ENCODE measurements around the gene NXPE3. TPM values are rescaled to one million over a fixed set of nuclear protein-coding genes. Genes with fewer than 3 reads are reported as not detected.

Gene NXPE3
- total RNA-seq, 1 donor from 2014 or later: 11.0 TPM

DNA sequence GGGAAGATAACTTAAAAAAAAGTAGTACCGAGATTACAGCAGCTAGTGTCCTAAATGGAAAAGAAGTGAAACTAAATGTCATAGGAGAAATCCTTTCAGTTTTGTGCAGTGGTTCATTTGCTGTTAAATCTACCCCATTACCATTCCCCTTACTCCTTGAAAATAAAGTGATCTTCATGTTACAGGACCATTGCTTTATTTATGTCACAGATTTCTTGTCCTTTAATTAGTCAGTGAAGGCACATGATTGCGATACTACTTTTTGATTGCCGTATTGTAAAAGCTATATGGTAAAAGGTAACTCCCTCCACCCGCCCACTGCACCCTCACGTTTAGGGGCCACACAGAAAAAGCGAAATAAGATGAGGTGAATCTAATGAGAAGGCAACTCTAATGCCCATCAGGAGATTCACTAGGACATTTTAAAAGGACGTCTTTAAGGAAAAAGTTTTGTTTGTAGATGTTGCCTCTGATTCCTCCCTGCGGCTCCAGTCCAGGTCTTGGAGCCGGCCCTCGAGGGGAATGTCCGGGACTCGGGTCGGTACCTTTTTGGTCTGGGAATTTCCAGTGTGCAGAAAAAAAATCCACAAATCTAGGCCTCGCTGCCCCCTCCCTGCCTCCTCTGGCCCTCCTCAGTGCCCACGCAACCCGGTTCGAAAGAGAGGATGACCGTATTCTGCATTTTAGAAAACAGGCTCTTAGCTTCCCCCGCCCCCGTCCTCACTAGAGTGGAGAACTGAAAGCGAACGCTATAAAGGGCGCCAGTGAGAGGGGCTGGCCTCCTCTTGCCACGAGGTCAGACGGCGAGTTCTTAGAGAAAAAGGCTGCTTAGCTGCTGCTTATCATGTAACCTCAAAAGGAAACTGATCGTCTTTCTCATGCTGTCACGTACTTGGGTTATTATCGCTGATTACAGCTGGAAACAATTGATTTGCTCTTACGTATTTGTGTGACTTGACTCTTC is 48.5 kb downstream of the NXPE3 start:
- Histone ChIP-seq H3K4me1 (ENCODE audit: control insufficient read depth in 3 of 3, insufficient read depth in 3 of 3, low read length in 3 of 3) (peaks cover 16 to 20% (median 16%) of the 10 kb centered on the region in 3 donors), H3K27me3 (ENCODE audit: control insufficient read depth in 3 of 3, insufficient read depth in 3 of 3, low read length in 3 of 3) (no peaks in the 10 kb centered on the region), H3K36me3 (ENCODE audit: control insufficient read depth in 3 of 3, insufficient read depth in 3 of 3, low read length in 3 of 3) (no peaks in the 10 kb centered on the region), H3K9ac (ENCODE audit: low read depth in 1 of 3, low read length in 3 of 3) (peak overlapping the region; percentile 81 to 84 (median 82)), H3K4me3 (ENCODE audit: low read length in 3 of 3) (peak overlapping the region; percentile 79 to 84 (median 81)), H3K9me3 (ENCODE audit: control insufficient read depth in 3 of 3, low read length in 3 of 3) (no peaks in the 10 kb centered on the region), H3K27ac (ENCODE audit: low read depth, low read length) (peak overlapping the region; percentile 84)

DNA sequence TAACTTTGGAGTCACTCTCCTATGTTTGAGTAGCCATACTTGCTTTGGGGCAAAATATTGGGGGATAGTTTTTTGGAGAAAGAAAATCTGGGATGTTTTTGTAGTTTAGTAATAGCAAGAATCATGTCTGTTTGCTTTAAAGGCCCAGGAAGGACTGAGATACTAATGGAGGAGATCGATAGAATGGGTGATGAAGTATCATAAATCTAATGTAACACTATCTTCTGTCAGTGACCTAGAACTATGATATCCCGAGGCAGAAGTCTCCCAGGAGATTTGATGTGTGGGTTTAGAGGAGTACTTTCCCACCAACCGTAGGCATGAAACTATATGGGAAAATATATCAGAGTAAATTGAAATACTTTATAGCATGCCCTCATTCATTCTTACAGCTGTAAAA is 49.3 kb downstream of the NXPE3 start:
- Histone ChIP-seq H3K27me3 (ENCODE audit: control insufficient read depth in 3 of 3, insufficient read depth in 3 of 3, low read length in 3 of 3) (no peaks in the 10 kb centered on the region), H3K9me3 (ENCODE audit: control insufficient read depth in 3 of 3, low read length in 3 of 3) (no peaks in the 10 kb centered on the region), H3K4me3 (ENCODE audit: low read length in 3 of 3) (peak overlapping the region; percentile 79 to 84 (median 81)), H3K4me1 (ENCODE audit: control insufficient read depth in 3 of 3, insufficient read depth in 3 of 3, low read length in 3 of 3) (peaks cover 16 to 20% (median 16%) of the 10 kb centered on the region in 3 donors), H3K27ac (ENCODE audit: low read depth, low read length) (peak overlapping the region; percentile 84), H3K9ac (ENCODE audit: low read depth in 1 of 3, low read length in 3 of 3) (peak overlapping the region in 1 of 3 donors; percentile 81), H3K36me3 (ENCODE audit: control insufficient read depth in 3 of 3, insufficient read depth in 3 of 3, low read length in 3 of 3) (no peaks in the 10 kb centered on the region)

DNA sequence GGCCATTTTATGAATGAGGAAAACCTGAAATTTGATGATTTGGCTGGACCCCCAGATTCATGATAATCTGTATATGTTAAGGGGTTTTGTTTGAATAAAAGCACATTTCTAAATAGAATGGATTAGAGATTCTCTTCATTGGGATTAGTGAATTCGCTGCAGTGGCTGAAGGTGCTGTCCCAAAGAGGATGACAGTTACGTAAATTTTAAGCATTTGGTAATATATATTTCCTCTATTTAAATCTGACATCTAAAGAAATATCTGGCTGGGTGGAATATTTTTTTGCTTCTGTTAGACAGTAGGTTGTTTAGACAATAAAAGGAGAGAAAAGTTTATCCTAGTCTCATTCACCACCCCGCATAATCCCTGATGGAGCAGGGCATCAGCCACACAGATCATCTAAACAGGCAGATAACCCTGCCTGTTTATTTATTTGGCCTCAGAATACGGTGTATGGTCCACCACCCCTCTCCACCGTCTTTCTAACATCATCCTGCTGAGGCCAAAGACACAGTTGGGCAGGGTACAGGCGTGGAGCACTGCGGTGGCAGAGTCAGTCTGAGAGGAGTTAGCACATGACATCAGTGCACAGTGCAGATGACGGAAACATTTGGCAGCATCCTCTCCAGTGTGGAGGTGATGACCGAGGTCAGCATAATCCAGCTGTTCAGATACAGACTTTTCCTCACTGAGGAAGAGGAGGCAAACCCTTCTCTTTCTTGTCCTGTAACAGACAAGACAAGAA is 49.9 kb downstream of the NXPE3 start:
- Histone ChIP-seq H3K9ac (ENCODE audit: low read depth in 1 of 3, low read length in 3 of 3) (peak overlapping the region; percentile 28 to 69 (median 42)), H3K9me3 (ENCODE audit: control insufficient read depth in 3 of 3, low read length in 3 of 3) (no peaks in the 10 kb centered on the region), H3K27me3 (ENCODE audit: control insufficient read depth in 3 of 3, insufficient read depth in 3 of 3, low read length in 3 of 3) (no peaks in the 10 kb centered on the region), H3K36me3 (ENCODE audit: control insufficient read depth in 3 of 3, insufficient read depth in 3 of 3, low read length in 3 of 3) (no peaks in the 10 kb centered on the region), H3K27ac (ENCODE audit: low read depth, low read length) (peak overlapping the region; percentile 84), H3K4me1 (ENCODE audit: control insufficient read depth in 3 of 3, insufficient read depth in 3 of 3, low read length in 3 of 3) (peaks cover 16 to 20% (median 16%) of the 10 kb centered on the region in 3 donors), H3K4me3 (ENCODE audit: low read length in 3 of 3) (peak overlapping the region in 2 of 3 donors; percentile 79 to 84)

DNA sequence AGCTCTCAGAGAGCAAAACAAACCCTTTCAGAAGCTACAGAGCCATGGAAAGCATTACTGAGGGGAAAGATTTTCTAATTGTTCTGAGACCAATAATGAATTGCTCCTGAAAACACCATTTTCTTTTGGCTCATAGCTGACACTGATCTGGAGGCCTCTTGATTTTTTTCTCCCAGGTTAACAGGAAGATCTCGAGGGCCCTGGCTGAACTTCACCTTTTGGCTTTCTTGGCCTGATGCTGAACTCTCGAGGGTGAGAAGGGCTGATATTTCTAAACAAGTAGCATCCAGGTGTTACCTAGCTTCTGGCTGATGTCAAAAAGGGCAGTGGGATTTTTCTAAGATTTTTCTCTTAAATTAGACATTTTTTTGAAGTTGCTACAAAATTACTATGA is 50.4 kb downstream of the NXPE3 start:
- Histone ChIP-seq H3K9ac (ENCODE audit: low read depth in 1 of 3, low read length in 3 of 3) (peak overlapping the region in 2 of 3 donors; percentile 28 to 69), H3K27ac (ENCODE audit: low read depth, low read length) (peak overlapping the region; percentile 84), H3K9me3 (ENCODE audit: control insufficient read depth in 3 of 3, low read length in 3 of 3) (no peaks in the 10 kb centered on the region), H3K27me3 (ENCODE audit: control insufficient read depth in 3 of 3, insufficient read depth in 3 of 3, low read length in 3 of 3) (no peaks in the 10 kb centered on the region), H3K4me3 (ENCODE audit: low read length in 3 of 3) (peak overlapping the region in 1 of 3 donors; percentile 41), H3K4me1 (ENCODE audit: control insufficient read depth in 3 of 3, insufficient read depth in 3 of 3, low read length in 3 of 3) (peaks cover 16 to 20% (median 16%) of the 10 kb centered on the region in 3 donors), H3K36me3 (ENCODE audit: control insufficient read depth in 3 of 3, insufficient read depth in 3 of 3, low read length in 3 of 3) (no peaks in the 10 kb centered on the region)

DNA sequence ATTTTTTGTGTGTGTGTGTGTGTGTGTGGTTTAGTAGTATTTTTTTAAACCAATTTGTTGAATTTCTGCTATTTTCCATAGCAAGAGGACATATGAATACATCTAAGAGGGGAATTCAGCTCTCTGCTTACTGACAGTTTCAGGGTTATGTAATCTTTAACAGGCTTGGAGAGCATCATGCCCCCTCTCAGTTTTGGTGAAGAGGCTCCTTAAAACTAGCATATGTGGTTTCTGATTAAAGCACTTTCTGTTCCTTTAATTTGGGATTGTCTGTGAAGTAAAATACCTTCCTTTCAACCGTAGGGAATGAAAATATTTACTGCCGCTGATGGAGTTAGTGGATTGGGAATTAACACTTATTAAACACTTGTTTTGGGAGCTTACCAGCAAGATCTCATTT is 50.9 kb downstream of the NXPE3 start:
- Histone ChIP-seq H3K4me3 (ENCODE audit: low read length in 3 of 3) (no peak overlapping the region), H3K9ac (ENCODE audit: low read depth in 1 of 3, low read length in 3 of 3) (peak overlapping the region in 1 of 3 donors; percentile 69), H3K27me3 (ENCODE audit: control insufficient read depth in 3 of 3, insufficient read depth in 3 of 3, low read length in 3 of 3) (no peaks in the 10 kb centered on the region), H3K36me3 (ENCODE audit: control insufficient read depth in 3 of 3, insufficient read depth in 3 of 3, low read length in 3 of 3) (peaks cover 0 to 3% (median 0%) of the 10 kb centered on the region in 3 donors), H3K9me3 (ENCODE audit: control insufficient read depth in 3 of 3, low read length in 3 of 3) (no peaks in the 10 kb centered on the region), H3K27ac (ENCODE audit: low read depth, low read length) (peak overlapping the region; percentile 84), H3K4me1 (ENCODE audit: control insufficient read depth in 3 of 3, insufficient read depth in 3 of 3, low read length in 3 of 3) (peaks cover 16 to 20% (median 16%) of the 10 kb centered on the region in 3 donors)

DNA sequence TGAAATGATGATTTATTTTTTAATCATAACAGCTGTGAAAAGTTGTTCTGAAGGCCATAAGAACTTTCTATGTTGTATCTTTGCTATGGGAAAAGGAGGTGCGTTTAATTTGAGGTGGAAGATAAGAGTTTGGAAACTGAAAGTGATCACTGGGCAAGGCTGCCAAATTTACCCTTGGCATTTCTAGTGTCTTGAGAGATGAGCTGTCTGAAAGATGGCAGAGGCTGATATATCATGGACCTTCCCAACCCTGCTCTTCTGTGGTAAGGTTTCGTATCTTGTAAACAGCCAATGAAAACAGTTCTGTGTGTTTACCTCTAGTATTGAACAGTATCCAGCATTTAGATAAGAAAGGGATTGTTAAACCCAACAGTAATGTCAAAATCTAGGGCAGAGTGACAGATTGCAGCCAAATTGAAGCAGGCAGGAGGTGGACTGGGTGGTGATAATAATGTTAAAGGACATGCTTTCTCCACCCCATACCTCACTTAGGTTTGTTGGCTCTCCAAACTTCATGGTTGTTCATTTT is 54.5 kb downstream of the NXPE3 start:
- Histone ChIP-seq H3K27me3 (ENCODE audit: control insufficient read depth in 3 of 3, insufficient read depth in 3 of 3, low read length in 3 of 3) (no peaks in the 10 kb centered on the region), H3K4me1 (ENCODE audit: control insufficient read depth in 3 of 3, insufficient read depth in 3 of 3, low read length in 3 of 3) (peaks cover 12 to 13% (median 12%) of the 10 kb centered on the region in 3 donors), H3K36me3 (ENCODE audit: control insufficient read depth in 3 of 3, insufficient read depth in 3 of 3, low read length in 3 of 3) (peaks cover 0 to 3% (median 0%) of the 10 kb centered on the region in 3 donors), H3K27ac (ENCODE audit: low read depth, low read length) (no peak overlapping the region), H3K9ac (ENCODE audit: low read depth in 1 of 3, low read length in 3 of 3) (no peak overlapping the region), H3K9me3 (ENCODE audit: control insufficient read depth in 3 of 3, low read length in 3 of 3) (no peaks in the 10 kb centered on the region), H3K4me3 (ENCODE audit: low read length in 3 of 3) (no peak overlapping the region)

DNA sequence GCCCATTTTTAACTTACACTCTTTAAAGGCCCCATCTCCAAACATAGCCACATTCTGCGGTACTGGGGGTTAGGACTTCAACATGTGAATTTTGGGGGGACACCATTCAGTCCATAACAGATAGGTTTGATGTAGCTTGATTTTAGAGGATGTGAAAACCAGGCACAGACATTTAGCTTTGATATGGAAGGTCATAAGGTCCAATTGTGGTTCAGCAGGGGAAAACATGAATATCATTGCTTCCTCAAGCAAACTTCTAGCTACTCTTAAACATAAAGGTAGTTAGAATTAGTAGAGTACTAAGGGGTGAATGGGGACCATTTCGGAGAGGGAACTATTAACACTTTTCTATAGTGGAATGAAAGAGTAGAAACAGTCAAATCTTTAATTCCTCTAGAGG is 56.7 kb downstream of the NXPE3 start:
- peaks cover 2 to 10% (median 4%) of the 10 kb centered on the region in 3 donors for H3K4me1 ChIP-seq (ENCODE audit: control insufficient read depth in 3 of 3, insufficient read depth in 3 of 3, low read length in 3 of 3)
- H3K4me3 ChIP-seq (ENCODE audit: low read length in 3 of 3): no peak overlapping the region
- no peaks in the 10 kb centered on the region for H3K27me3 ChIP-seq (ENCODE audit: control insufficient read depth in 3 of 3, insufficient read depth in 3 of 3, low read length in 3 of 3)
- H3K9ac ChIP-seq (ENCODE audit: low read depth in 1 of 3, low read length in 3 of 3): no peak overlapping the region
- no peaks in the 10 kb centered on the region for H3K9me3 ChIP-seq (ENCODE audit: control insufficient read depth in 3 of 3, low read length in 3 of 3)
- H3K36me3 ChIP-seq (ENCODE audit: control insufficient read depth in 3 of 3, insufficient read depth in 3 of 3, low read length in 3 of 3): peaks cover 0 to 3% (median 0%) of the 10 kb centered on the region in 3 donors
- H3K27ac ChIP-seq (ENCODE audit: low read depth, low read length): no peak overlapping the region

DNA sequence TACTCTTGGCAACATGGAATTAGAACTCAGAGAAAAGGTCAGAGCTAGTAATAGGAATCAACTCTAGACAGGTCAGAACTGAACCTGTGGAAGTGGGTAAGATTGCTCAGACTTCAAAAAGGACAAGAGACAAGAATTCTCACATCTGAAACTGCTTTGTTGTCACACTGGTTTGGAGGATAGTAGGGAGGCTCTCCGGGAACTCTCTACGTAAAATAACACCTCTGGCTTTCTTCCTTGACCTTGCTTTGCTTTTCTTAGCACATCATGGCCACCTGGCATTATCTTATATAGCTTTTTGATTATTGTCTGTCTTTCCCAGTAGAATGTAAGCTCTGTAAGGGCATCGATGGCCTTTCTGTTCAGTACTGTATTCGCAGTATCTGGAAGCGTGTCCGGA is 57.1 kb downstream of the NXPE3 start:
- Histone ChIP-seq H3K36me3 (ENCODE audit: control insufficient read depth in 3 of 3, insufficient read depth in 3 of 3, low read length in 3 of 3) (peaks cover 0 to 3% (median 0%) of the 10 kb centered on the region in 3 donors), H3K27ac (ENCODE audit: low read depth, low read length) (no peak overlapping the region), H3K4me1 (ENCODE audit: control insufficient read depth in 3 of 3, insufficient read depth in 3 of 3, low read length in 3 of 3) (peaks cover 2 to 10% (median 4%) of the 10 kb centered on the region in 3 donors), H3K9ac (ENCODE audit: low read depth in 1 of 3, low read length in 3 of 3) (no peak overlapping the region), H3K27me3 (ENCODE audit: control insufficient read depth in 3 of 3, insufficient read depth in 3 of 3, low read length in 3 of 3) (no peaks in the 10 kb centered on the region), H3K4me3 (ENCODE audit: low read length in 3 of 3) (no peak overlapping the region), H3K9me3 (ENCODE audit: control insufficient read depth in 3 of 3, low read length in 3 of 3) (no peaks in the 10 kb centered on the region)

DNA sequence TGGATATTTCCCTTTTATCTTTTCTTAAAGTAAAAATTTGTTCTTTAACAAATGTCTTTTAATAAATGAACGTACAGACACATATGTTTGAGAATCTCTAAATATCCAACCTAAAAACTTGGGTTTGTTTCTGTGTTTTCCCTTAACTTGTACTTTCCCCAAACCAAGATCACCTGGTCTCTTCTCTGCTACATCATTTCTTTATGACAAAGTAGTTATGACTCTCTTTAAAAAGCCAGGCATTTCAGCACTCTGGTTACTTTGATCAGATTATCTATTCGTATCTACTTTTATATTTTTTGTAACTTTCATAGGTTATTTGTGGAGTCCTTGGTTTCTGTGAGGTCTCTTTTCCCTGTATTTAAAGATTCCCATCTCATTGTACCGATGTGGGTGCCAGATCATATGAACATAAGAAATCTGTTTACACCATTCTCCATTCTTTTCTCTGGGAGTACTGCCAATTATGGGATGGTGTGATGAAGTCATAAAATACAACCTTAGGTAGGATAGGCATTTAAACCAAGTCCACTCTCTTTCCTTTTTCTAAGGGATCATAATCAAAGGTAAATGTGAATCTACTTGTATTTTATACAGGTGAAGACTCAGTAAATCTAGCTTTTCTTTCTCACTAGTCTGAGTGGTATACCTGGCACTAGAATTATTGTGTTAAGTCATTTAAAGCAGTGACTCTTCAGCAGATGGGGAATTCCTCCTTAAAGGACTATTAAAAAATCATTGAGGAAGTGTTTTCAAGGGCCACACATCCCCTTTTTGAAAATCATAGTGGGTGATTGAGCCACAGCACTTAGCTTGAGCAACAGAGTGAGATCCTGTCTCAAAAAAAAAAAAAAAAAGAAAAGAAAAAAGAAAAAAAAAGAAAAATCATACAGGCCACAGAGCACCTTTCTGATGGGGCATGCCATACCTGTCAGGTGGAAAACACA is 57.9 kb downstream of the NXPE3 start:
- H3K4me1 ChIP-seq (ENCODE audit: control insufficient read depth in 3 of 3, insufficient read depth in 3 of 3, low read length in 3 of 3): peaks cover 2 to 10% (median 4%) of the 10 kb centered on the region in 3 donors
- H3K4me3 ChIP-seq (ENCODE audit: low read length in 3 of 3): no peak overlapping the region
- H3K9me3 ChIP-seq (ENCODE audit: control insufficient read depth in 3 of 3, low read length in 3 of 3): no peaks in the 10 kb centered on the region
- no peak overlapping the region for H3K27ac ChIP-seq (ENCODE audit: low read depth, low read length)
- no peaks in the 10 kb centered on the region for H3K27me3 ChIP-seq (ENCODE audit: control insufficient read depth in 3 of 3, insufficient read depth in 3 of 3, low read length in 3 of 3)
- no peak overlapping the region for H3K9ac ChIP-seq (ENCODE audit: low read depth in 1 of 3, low read length in 3 of 3)
- H3K36me3 ChIP-seq (ENCODE audit: control insufficient read depth in 3 of 3, insufficient read depth in 3 of 3, low read length in 3 of 3): peaks cover 0 to 3% (median 0%) of the 10 kb centered on the region in 3 donors
